K562 (cell line): ENCODE data around the gene TRIP6. TPM values are rescaled to one million over a fixed set of nuclear protein-coding genes. Genes with fewer than 3 reads are reported as not detected.

Experiments
- ARNT ChIP-seq, 2 experiments: fragments of 450-650 bp; IDR thresholded peaks; 2 replicates each; pipeline ENCODE4 v1.6.1; 2016; ENCODE audit warnings: mild to moderate bottlenecking in 1 of 2
- BRD4 ChIP-seq: fragments of 200-600 bp; sonication (generic); IDR thresholded peaks from 2 replicates; pipeline ENCODE4 v1.6.1; 2017; ENCODE audit warnings: inconsistent platforms
- CHCHD3 ChIP-seq: fragments of 250-450 bp; sonication (Bioruptor Pico); IDR thresholded peaks from 2 replicates; pipeline ENCODE4 v2.1.2; 2022; ENCODE audit warnings: mild to moderate bottlenecking
- CTBP1 ChIP-seq: fragments of 450-650 bp; IDR thresholded peaks from 2 replicates; pipeline ENCODE4 v1.6.1; 2016; ENCODE audit warnings: borderline replicate concordance
- HLTF ChIP-seq: fragments of 450-650 bp; IDR thresholded peaks from 2 replicates; pipeline ENCODE4 v1.6.1; 2016
- HNRNPLL ChIP-seq: fragments of 200-400 bp; formaldehyde crosslinking; IDR thresholded peaks from 2 replicates; pipeline ENCODE4 v1.6.1; 2017; ENCODE audit warnings: low read length, low read depth, mild to moderate bottlenecking; ENCODE audit not compliant: poor library complexity, severe bottlenecking
- JUN ChIP-seq, 2 experiments: sonication (generic) in 1 of 2; formaldehyde crosslinking in 1 of 2; IDR thresholded peaks; 2 replicates each; pipeline versions ENCODE4 v1.6.1 to v1.8.0; 2012 to 2022; ENCODE audit warnings: borderline replicate concordance in 2 of 2, mild to moderate bottlenecking in 2 of 2, improper control_type of control experiment in 1 of 2, low read depth in 1 of 2, low read length in 1 of 2, missing genetic modification reagents in 1 of 2
- MEF2D ChIP-seq: conservative IDR thresholded peaks from 2 replicates; pipeline ENCODE4 v1.6.1; 2016; ENCODE audit warnings: low read depth, missing genetic modification characterization, missing compliant biosample characterization
- NR2C2 ChIP-seq, 2 experiments: fragments of 200-800 bp in 1 of 2; sonication (Bioruptor generic) in 1 of 2; sonication (generic) in 1 of 2; formaldehyde crosslinking in 1 of 2; IDR thresholded peaks; 2 replicates each; pipeline versions ENCODE4 v1.6.1 to v1.8.0; 2016 to 2022; ENCODE audit warnings: mild to moderate bottlenecking in 1 of 2, missing compliant biosample characterization in 1 of 2, missing genetic modification characterization in 1 of 2, missing genetic modification reagents in 1 of 2
- POLR2G ChIP-seq: fragments of 200-400 bp; formaldehyde crosslinking; IDR thresholded peaks from 2 replicates; pipeline ENCODE4 v1.6.1; 2017; ENCODE audit warnings: low read depth, mild to moderate bottlenecking, antibody characterized with exemption, low read length, moderate library complexity
- SMC3 ChIP-seq: conservative IDR thresholded peaks from 2 replicates; pipeline ENCODE4 v1.6.1; 2011; ENCODE audit warnings: low read depth, low read length, improper control_type of control experiment; ENCODE audit not compliant: insufficient read depth
- TCF7 ChIP-seq: sonication (generic); IDR thresholded peaks from 2 replicates; pipeline ENCODE4 v1.6.1; 2016; ENCODE audit warnings: antibody characterized with exemption, borderline replicate concordance
- TOE1 ChIP-seq, 2 experiments: fragments of 450-650 bp in 1 of 2; sonication (generic) in 1 of 2; formaldehyde crosslinking in 1 of 2; IDR thresholded peaks; 2 replicates each; pipeline versions ENCODE4 v1.7.1 to v1.8.0; 2016 to 2022; ENCODE audit warnings: borderline replicate concordance in 2 of 2, mild to moderate bottlenecking in 2 of 2, antibody characterized with exemption in 1 of 2, inconsistent platforms in 1 of 2, low read depth in 1 of 2, missing genetic modification reagents in 1 of 2, moderate library complexity in 1 of 2
- ZNF133 ChIP-seq: fragments of 250-450 bp; sonication (Bioruptor Pico); IDR thresholded peaks from 2 replicates; pipeline ENCODE4 v1.4.0; 2020; ENCODE audit warnings: mild to moderate bottlenecking
- ZNF224 ChIP-seq: sonication (generic); formaldehyde crosslinking; IDR thresholded peaks from 2 replicates; pipeline ENCODE4 v1.8.0; 2022; ENCODE audit warnings: mild to moderate bottlenecking, missing genetic modification reagents
- ZNF431 ChIP-seq: sonication (generic); formaldehyde crosslinking; IDR thresholded peaks from 2 replicates; pipeline ENCODE4 v1.8.0; 2022; ENCODE audit warnings: mild to moderate bottlenecking, missing genetic modification reagents
- polyA plus RNA-seq, 8 experiments: library from polyadenylated mRNA; depleted of rRNA in 4 of 8; stranded (reverse) in 5 of 8; unstranded in 3 of 8; fragments of >200 nt; fragmentation: Nextera tagmentation in 2 of 8; fragmentation: Illumina TruSeq in 1 of 8; extraction: Ambion mirVana in 2 of 8; extraction: Trizol in 1 of 8; gene quantifications; 2 replicates each; pipeline versions ENCODE4 v1.2.1 to v1.2.3, GENCODE V29; 2011 to 2014; ENCODE audit warnings: inconsistent platforms in 1 of 8, missing spikeins in 1 of 8
- total RNA-seq, 7 experiments: library from RNA; depleted of rRNA in 6 of 7; stranded (reverse); fragments of >200 nt in 6 of 7; fragmentation: Illumina TruSeq in 2 of 7; extraction: Trizol in 2 of 7; gene quantifications; 2 replicates each; pipeline versions ENCODE4 v1.2.1 to v1.2.3, GENCODE V29; 2011 to 2021; ENCODE audit warnings: low replicate concordance in 1 of 7
- TF ChIP-seq, protein P1 (sequence below): fragments of 200-800 bp; sonication (Bioruptor generic); IDR thresholded peaks from 2 replicates; pipeline ENCODE4 v1.6.1; 2017; ENCODE audit warnings: missing genetic modification characterization, missing compliant biosample characterization
- TF ChIP-seq, protein P2 (sequence below): sonication (generic); formaldehyde crosslinking; IDR thresholded peaks from 2 replicates; pipeline ENCODE4 v1.8.0; 2023; ENCODE audit warnings: mild to moderate bottlenecking, missing genetic modification reagents
- TF ChIP-seq, protein P3 (sequence below), 2 experiments: fragments of 450-650 bp in 1 of 2; sonication (generic) in 1 of 2; formaldehyde crosslinking in 1 of 2; IDR thresholded peaks in 1 of 2; conservative IDR thresholded peaks in 1 of 2; 2 replicates each; pipeline versions ENCODE4 v1.6.1 to v1.8.1; 2016 to 2023; ENCODE audit warnings: mild to moderate bottlenecking in 2 of 2, moderate library complexity in 2 of 2, inconsistent platforms in 1 of 2, missing genetic modification reagents in 1 of 2

Gene TRIP6
- total and polyA plus RNA-seq, 9 of the 15 experiments (the other 6 are each of a cell fraction or from before 2014, with no cell fraction given): 5.9 to 141 (median 54.0) TPM

DNA sequence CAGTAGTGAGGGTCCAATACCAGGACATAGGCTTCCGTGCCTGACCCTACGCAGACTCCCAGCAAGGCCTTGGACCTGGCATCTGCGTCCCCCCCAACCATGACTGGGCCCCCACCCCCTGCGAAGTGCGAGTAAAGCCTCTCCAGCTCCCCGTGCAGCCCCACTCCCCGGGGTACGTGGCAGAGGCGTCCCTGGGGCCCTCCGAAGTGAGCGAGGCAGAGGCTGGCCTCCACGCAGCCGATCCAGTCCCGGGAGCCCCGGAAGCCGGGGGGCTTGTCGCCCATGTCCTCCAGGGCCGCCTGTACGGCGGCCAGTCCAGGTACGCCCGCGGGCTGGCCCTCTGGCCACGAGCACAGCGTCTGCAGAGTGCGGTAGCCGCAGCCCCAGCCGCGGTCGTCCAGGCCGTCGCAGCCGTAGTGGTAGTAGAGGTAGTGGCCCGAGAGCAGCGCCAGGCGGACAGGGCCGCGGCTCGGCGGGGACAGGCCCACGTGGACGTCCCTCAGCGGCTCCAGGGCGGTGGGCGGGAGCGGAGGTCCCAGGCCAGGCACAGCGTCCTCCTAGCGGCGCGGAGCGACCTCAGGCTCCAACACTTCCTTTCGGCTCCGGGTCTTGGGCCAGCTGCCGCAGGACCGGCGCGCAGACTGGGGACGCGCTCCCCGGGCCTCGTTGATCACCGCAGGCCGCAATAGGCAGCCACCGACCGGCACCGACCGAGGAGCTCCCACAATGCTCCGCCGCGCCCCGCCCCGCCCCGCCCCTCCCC lies 22.0 kb downstream of the TRIP6 start, which contains the start of gene UFSP1 (continued):
- TF ChIP-seq JUN (IDR thresholded peaks at IDR 0.05; ENCODE audit: borderline replicate concordance, low read depth, low read length) (peak; percentile 24; the same call in 1 of the 2 replicates), JUN (CRISPR knock-in tag; IDR thresholded peaks at IDR 0.05; ENCODE audit: borderline replicate concordance) (0 out of 2 replicates have a peak, but pooled peaks have one; percentile 32), ZNF431 (CRISPR knock-in tag) (peak; percentile 75; the same call in 1 of the 2 replicates), NR2C2 (CRISPR knock-in tag; IDR thresholded peaks at IDR 0.05) (peak; percentile 31; the same call in 1 of the 2 replicates), NR2C2 (tag; IDR thresholded peaks at IDR 0.05) (0 out of 2 replicates have a peak, but pooled peaks have one; percentile 28), ZNF224 (CRISPR knock-in tag) (0 out of 2 replicates have a peak, but pooled peaks have one; percentile 44), CHCHD3 (no peak), HNRNPLL (peak; percentile 7), TOE1 (IDR thresholded peaks at IDR 0.05; ENCODE audit: borderline replicate concordance) (peak; percentile 24; the same call in 1 of the 2 replicates), TOE1 (CRISPR knock-in tag; IDR thresholded peaks at IDR 0.05; ENCODE audit: borderline replicate concordance, low read depth) (0 out of 2 replicates have a peak, but pooled peaks have one; percentile 73), BRD4 (peak; percentile 71; the same call in 1 of the 2 replicates), TCF7 (peak; percentile 75; the same call in 1 of the 2 replicates), ARNT (IDR thresholded peaks at IDR 0.05) (no peak), SMC3 (0 out of 2 replicates have a peak, but pooled peaks have one; percentile 21), HLTF (no peak), POLR2G (peak; percentile 92), CTBP1 (peak; percentile 68; the same call in 1 of the 2 replicates), ZNF133 (CRISPR knock-in tag) (peak; percentile 68; the same call in 1 of the 2 replicates), MEF2D (no peak)
- TF ChIP-seq, protein P1, sequence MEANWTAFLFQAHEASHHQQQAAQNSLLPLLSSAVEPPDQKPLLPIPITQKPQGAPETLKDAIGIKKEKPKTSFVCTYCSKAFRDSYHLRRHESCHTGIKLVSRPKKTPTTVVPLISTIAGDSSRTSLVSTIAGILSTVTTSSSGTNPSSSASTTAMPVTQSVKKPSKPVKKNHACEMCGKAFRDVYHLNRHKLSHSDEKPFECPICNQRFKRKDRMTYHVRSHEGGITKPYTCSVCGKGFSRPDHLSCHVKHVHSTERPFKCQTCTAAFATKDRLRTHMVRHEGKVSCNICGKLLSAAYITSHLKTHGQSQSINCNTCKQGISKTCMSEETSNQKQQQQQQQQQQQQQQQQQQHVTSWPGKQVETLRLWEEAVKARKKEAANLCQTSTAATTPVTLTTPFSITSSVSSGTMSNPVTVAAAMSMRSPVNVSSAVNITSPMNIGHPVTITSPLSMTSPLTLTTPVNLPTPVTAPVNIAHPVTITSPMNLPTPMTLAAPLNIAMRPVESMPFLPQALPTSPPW: peak; percentile 92
- TF ChIP-seq, protein P2, sequence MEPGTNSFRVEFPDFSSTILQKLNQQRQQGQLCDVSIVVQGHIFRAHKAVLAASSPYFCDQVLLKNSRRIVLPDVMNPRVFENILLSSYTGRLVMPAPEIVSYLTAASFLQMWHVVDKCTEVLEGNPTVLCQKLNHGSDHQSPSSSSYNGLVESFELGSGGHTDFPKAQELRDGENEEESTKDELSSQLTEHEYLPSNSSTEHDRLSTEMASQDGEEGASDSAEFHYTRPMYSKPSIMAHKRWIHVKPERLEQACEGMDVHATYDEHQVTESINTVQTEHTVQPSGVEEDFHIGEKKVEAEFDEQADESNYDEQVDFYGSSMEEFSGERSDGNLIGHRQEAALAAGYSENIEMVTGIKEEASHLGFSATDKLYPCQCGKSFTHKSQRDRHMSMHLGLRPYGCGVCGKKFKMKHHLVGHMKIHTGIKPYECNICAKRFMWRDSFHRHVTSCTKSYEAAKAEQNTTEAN (CRISPR knock-in tag): 0 out of 2 replicates have a peak, but pooled peaks have one; percentile 32
- TF ChIP-seq, protein P3, sequence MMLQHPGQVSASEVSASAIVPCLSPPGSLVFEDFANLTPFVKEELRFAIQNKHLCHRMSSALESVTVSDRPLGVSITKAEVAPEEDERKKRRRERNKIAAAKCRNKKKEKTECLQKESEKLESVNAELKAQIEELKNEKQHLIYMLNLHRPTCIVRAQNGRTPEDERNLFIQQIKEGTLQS (IDR thresholded peaks at IDR 0.05): no peak
- TF ChIP-seq, protein P3 (CRISPR knock-in tag; conservative IDR thresholded peaks at IDR 0.05): peak; percentile 21; the same call in 1 of the 2 replicates
